PC-9 (cell line): ENCODE data around the gene ZACN.

Experiments
- EZH2 ChIP-seq: fragments of 200-600 bp; sonication (generic); IDR thresholded peaks from 2 replicates; pipeline ENCODE4 v1.8.0; 2017; ENCODE audit warnings: antibody characterized with exemption, low read depth
- TF ChIP-seq, protein P1 (sequence below): fragments of 200-600 bp; sonication (generic); conservative IDR thresholded peaks from 2 replicates; pipeline ENCODE4 v1.6.1; 2017; ENCODE audit warnings: mixed run types, antibody characterized with exemption, mild to moderate bottlenecking, moderate library complexity

DNA sequence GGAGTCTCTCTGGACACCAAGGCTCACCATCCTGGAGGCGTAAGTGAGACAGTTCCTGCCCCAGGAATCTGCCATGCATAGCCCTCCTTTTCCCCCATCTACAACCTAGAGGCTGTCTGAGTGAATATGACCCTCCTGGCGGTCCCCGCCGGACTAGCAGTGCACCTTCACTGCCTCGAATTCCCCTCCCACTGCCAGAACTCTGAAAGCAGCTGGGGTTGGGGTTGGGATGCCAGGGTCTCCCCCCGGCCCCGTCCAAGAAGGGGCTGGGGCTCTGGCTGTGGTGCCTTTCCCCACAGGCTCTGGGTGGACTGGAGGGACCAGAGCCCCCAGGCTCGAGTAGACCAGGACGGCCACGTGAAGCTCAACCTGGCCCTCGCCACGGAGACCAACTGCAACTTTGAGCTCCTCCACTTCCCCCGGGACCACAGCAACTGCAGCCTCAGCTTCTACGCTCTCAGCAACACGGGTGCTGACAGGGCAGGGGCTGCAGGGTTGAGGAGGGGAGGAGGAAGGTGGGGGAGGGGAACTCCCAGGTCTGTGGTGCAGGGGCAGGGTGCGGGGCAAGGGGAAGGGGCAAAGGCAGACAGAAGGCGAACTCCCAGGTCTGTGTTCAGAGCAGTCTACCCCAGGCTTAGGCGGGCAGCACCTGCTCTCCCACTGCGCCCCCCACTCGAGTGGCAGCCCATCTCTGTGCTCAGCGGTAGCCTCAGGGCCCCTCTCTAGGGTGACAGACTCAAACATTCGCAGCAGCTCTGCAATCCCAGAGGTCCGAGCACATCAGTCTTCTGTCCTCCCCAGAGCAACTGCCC, 1.2 kb downstream of the ZACN start:
- TF ChIP-seq, protein P1, sequence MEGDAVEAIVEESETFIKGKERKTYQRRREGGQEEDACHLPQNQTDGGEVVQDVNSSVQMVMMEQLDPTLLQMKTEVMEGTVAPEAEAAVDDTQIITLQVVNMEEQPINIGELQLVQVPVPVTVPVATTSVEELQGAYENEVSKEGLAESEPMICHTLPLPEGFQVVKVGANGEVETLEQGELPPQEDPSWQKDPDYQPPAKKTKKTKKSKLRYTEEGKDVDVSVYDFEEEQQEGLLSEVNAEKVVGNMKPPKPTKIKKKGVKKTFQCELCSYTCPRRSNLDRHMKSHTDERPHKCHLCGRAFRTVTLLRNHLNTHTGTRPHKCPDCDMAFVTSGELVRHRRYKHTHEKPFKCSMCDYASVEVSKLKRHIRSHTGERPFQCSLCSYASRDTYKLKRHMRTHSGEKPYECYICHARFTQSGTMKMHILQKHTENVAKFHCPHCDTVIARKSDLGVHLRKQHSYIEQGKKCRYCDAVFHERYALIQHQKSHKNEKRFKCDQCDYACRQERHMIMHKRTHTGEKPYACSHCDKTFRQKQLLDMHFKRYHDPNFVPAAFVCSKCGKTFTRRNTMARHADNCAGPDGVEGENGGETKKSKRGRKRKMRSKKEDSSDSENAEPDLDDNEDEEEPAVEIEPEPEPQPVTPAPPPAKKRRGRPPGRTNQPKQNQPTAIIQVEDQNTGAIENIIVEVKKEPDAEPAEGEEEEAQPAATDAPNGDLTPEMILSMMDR = no peak
- no peak for TF ChIP-seq EZH2
